ENCODE measurements around the gene ZRANB2.

ZRANB2 gene, protein sequence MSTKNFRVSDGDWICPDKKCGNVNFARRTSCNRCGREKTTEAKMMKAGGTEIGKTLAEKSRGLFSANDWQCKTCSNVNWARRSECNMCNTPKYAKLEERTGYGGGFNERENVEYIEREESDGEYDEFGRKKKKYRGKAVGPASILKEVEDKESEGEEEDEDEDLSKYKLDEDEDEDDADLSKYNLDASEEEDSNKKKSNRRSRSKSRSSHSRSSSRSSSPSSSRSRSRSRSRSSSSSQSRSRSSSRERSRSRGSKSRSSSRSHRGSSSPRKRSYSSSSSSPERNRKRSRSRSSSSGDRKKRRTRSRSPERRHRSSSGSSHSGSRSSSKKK

DNA sequence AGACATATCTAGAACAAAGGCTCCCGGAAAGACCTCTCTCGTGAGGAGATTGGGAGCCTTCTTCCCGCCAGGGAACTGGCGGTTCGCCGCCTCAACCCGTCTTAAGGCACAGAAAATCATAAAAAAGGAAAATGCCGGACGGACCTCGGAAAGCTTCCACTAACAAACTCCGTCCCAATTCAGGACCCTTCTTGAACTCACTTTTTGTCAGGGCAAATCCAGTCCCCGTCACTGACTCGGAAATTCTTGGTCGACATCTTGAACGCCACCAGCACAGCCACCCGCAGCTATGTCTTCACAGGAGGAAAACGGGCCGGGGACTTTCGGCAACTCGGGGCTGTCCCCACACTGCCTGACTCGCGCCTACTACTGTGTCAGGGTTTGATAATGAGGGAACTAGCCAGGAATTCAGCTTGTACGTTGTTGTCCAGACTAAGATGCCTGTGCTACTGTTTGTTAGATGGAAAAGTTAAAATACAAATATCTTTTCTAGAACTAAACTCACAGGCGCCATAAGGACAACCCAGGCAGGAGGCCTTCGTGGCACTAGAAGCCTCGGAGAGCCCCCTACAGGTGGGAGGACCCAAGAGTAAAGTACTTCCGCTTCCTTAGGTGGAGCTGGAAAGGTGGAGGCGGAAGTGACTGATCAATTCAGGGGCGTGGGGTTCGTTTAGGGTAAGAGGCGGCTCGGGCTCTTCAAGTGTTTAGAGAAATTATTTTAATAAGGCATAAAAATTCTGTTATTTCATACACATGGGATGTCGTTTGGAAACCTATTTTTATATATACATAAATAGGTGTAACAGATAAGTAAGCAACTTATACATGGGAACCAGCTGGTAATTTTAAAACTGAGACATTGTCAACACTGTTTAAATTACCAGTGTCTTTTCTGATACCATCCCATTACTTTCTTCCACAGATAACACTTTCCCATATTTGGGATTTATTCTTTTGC lies at the start of gene ZRANB2:
TSS of gene ZRANB2 (minus strand) at position 297 of the 958 bp plus-strand sequence. CDS start at position 257, 40 bp downstream.
- DNase-seq = peak; percentile 96
- in situ Hi-C loops (cut with HindIII; ENCODE audit: low pct_ligation_motif_present, low pct_unique_long_range_greater_than_20kb, low sequenced_read_pairs) = no loop called here

DNA sequence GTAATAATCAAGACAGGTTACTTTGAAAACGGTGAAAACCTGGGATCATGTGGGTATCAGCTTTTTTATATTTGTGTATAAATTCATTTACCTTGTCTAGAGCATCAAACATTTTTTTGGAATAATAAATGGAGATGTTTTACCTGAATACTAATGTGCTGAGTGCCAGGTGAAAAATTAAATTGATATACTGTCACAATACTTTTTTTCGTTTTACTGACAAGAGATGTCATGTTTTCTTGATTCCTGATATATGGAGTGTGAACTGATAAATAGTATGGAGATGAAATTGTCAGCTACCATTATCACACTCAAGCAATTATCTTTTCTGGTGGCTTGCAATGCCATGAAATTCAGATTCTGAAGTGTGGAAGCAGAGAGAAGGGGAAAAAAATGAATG lies 47.2 kb upstream of the ZRANB2 start:
- no peak for DNase-seq
- in situ Hi-C loops (cut with HindIII; ENCODE audit: low pct_ligation_motif_present, low pct_unique_long_range_greater_than_20kb, low sequenced_read_pairs) = no loop called here

DNA sequence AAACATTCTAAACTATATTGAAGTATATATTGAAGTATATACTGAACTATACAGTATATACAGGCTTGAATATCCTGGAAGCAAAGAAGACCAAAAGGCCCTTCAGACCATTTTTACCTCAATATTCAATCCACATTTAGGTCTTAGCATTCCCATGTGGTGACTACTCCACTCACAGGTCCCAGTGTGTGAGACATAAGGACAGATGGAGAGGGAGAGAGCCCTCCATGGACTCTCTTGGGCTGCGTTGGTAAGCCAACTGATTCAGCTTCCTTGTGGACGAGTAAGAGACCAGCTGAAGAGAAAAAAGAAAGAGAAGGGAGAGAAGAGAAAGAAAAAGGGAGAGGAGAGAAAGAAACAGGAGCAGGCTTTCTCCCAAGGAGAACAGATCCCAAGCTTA lies 37.3 kb upstream of the ZRANB2 start:
- in situ Hi-C loops (cut with HindIII; ENCODE audit: low pct_ligation_motif_present, low pct_unique_long_range_greater_than_20kb, low sequenced_read_pairs) = no loop called here
- DNase-seq = no peak

DNA sequence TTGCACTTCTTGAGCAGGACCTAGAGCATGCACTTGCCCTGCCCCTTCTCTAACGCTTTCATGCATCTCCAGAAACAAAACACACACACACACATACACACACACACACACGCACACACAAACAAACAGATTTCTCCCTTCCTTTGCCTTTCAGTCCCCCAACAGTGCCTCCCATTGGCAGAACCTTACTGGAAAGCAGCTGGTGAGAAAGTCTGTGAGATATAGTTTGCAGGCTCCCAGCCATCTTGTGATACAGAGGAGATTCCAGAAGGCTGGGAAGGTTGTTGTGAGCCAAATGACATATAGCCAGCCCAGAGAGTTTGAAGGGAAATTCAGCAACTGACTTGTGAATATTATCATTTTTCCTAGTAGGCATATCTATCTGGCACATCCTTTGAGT lies 35.9 kb upstream of the ZRANB2 start:
- in situ Hi-C loops (cut with HindIII; ENCODE audit: low pct_ligation_motif_present, low pct_unique_long_range_greater_than_20kb, low sequenced_read_pairs) = no loop called here
- DNase-seq = no peak

DNA sequence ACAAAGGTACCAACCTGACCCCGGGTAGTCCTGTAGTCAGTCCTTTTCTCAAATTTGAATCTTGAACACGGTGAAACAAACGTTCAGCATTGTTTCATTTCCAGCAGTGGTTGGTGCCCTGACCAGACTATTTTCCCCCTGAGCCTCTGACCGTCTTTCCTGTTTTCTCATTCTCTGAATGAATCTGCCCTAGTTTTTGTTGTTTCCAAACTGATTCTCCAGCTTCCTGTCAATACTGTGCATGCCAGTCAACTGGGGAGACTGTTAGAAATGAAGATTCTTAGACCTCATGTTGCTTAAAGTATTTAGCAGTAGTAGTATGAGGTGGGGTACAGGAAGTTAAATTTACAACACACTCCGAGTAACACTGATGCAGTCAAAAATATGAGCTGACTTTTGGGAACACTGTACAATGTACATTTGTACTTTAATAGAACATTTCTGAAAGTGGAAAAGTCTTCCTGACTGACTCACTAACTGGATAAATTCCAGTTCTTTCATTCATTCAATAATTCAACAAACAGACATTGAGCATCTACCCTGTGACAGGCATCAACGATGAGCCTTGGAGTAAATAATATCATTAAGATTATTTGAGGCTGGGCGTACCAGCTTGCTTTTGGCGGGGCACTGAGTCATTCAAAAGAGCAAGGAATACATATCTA lies 26.0 kb upstream of the ZRANB2 start:
- DNase-seq = no peak
- in situ Hi-C loops (cut with HindIII; ENCODE audit: low pct_ligation_motif_present, low pct_unique_long_range_greater_than_20kb, low sequenced_read_pairs) = no loop called here

DNA sequence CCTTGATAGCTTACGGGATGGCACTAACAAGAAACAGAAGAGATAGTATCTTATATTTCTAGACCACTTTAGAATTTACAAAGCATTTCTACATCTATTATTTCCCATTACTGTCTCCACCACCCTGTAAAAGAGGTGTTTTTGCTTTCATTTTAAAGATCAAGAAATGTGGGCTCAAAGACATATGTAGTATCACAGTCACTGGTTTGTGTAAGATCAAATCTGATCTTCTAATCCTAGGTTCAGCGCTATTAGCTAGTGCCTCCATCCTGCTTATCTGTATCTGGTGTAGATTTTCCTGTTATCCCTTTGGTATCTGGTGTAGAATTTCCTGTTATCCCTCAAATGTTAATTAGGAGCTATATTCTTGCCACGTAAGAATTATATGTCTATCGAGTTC lies 23.6 kb upstream of the ZRANB2 start:
- in situ Hi-C loops (cut with HindIII; ENCODE audit: low pct_ligation_motif_present, low pct_unique_long_range_greater_than_20kb, low sequenced_read_pairs) = no loop called here

DNA sequence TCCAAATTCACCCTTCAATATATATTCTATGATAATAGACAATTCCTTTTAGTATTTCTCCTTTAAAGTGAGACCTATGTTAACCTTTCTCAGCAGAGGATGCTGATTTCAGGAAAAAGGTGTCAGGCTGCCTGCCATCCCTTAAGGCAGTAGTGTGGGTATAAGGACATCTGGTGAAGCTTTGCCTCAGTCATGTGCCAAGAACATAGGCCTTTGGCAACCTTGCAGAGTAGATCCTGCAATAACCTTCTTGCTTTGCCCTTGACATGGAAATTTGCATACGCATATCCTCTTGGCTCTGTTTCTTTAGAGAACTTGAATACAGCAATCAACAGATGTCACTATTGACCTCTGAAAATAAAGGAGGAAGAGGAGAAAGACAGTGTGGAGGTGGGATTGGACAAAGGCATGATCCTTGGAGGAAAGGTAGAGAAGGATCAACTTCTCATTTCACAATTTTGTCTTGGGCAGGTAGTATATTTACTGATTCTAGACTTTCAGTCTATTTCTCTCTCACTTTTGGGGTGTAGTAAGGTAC lies 21.1 kb upstream of the ZRANB2 start:
- in situ Hi-C loops (cut with HindIII; ENCODE audit: low pct_ligation_motif_present, low pct_unique_long_range_greater_than_20kb, low sequenced_read_pairs) = no loop called here
- no peak for DNase-seq

More for the DNA sequence above, 23.6 kb upstream of the ZRANB2 start:
- no peak for DNase-seq

DNA sequence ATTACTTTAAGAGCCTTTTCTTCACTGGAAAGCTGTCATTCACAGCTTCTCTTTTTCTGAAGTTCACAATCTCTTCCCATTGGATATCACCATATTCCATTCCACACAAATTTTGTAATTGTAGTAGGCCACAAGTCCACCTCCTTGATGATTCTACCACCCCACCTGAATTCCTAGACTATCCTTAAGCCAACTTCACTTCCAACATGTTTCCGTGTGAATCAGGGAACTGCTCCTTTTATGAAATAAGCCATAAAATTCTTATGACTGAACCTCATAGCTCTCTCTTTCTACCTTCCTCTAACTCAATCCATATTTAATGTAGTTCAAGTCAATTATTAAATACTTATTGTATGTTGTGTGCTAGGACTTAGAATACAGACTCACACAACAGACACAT lies 16.6 kb upstream of the ZRANB2 start:
- DNase-seq = no peak
- in situ Hi-C loops (cut with HindIII; ENCODE audit: low pct_ligation_motif_present, low pct_unique_long_range_greater_than_20kb, low sequenced_read_pairs) = no loop called here

DNA sequence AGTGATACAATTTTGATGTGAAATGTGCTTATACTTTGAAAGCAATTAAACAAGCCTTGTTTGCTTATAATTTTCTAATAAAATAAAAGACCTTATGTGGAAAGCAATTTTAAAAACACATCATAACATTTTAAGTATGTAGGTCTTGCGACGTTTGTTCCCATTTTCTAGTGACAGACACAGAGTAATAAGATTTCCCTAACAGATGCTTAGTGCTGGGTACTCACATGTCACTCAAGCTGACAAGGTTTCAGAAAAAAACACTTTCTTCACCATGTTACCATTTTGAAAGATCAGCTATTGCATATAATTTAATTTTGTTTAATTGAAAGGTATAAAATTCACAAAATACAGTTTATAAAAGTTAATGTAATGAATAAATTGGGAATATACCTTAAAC lies 14.1 kb upstream of the ZRANB2 start:
- DNase-seq = no peak
- in situ Hi-C loops (cut with HindIII; ENCODE audit: low pct_ligation_motif_present, low pct_unique_long_range_greater_than_20kb, low sequenced_read_pairs) = no loop called here

DNA sequence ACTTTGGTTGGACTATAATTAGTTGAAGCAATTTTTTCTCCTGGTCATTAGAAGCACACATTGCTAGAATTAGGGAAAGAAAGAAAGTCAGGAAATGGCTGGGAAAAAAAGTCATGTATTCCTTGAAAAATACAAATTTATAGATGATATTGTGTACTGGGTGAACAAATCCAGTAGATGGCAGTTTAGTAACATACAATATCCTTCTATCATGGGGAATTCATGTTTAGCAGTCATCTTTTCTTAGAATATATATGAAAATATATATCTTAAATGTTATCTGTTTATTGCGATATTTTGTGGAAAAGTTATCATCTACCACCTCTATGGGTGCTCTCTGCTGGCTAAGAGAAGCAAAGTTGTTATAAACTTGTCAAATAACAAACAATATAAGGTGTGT lies 13.1 kb upstream of the ZRANB2 start:
- peak; percentile 29 for DNase-seq
- in situ Hi-C loops (cut with HindIII; ENCODE audit: low pct_ligation_motif_present, low pct_unique_long_range_greater_than_20kb, low sequenced_read_pairs) = no loop called here

DNA sequence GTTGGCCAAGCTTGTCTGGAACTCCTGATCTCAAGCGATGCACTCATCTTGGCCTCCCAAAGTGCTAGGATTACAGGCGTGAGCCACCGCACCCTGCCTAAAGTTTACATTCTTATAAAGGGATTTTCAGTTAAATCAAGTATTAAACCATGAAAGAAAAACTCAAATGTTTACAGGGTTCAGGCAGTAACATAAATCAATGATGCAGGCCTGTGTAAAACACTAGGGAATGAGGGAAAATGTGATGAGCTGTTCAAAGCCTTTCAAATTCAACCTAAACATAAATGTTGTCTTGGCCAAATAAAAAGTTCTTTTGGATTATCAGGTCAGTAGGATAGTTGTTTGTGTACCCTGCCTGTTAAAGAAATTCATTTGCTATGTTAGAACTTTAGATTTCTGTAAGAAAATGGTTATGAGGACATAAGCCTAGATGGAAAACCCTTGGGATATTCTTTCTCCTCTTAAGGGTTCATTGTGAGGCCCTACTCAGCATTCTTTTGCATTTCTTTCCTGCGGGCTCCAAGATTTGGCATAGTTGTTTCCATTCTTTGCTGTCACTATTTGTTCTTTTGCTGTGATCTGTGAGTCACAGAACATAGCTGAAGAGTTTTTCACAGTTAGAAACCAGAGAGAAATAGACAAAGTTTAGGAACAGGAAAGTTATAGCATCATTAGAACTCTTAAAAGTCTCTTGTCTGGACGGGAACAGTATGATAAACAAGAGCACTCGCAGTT lies 8.9 kb upstream of the ZRANB2 start:
- in situ Hi-C loops (cut with HindIII; ENCODE audit: low pct_ligation_motif_present, low pct_unique_long_range_greater_than_20kb, low sequenced_read_pairs) = no loop called here
- no peak for DNase-seq

DNA sequence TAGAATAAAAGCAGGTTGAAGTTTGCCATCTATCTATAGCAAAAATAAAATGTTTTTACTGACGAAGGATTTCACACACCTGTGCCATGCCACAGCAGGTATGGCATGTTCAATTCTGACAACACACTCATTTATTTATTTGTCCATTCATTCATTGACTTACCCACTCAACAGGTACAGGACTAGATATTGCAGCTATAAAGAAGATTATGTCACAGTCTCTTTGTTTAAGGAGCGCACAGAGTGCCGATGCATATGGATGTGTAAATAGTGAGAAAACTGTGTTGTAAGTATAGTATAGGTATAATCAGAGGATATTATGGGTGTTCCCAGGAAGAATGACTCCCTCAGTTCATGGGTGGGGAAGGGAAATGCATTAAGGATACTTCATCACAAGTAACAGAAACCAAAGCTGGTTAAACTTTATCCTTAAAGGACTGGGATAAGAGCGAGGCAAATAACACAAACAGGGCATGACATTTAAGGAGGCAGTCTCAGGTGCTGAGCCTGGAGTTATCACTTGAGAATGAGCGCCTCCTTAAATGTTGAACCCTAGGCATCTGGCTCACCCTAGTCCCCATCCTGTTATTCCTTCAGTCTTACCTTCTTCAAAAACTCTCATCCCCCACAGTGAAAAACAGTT lies 7.9 kb upstream of the ZRANB2 start:
- DNase-seq = no peak
- in situ Hi-C loops (cut with HindIII; ENCODE audit: low pct_ligation_motif_present, low pct_unique_long_range_greater_than_20kb, low sequenced_read_pairs) = no loop called here

DNA sequence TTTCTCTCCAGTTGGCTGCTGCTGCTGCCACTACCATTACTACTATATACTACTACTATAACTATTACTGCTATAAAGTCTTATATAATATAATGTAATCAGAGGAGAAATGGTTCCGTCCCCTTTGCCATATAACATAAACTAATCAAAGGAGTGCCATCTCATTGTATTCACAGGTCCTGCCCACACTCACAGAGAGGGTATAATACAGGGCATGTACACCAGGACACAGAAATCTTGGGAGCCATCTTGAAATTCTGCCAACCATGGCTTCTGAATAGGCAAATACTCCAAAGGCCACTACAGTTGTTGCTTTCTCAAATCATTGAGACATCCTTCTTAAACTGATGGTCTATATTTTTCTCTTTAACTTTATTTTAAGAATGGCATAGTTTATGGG lies 6.9 kb upstream of the ZRANB2 start:
- in situ Hi-C loops (cut with HindIII; ENCODE audit: low pct_ligation_motif_present, low pct_unique_long_range_greater_than_20kb, low sequenced_read_pairs) = no loop called here
- DNase-seq = no peak

DNA sequence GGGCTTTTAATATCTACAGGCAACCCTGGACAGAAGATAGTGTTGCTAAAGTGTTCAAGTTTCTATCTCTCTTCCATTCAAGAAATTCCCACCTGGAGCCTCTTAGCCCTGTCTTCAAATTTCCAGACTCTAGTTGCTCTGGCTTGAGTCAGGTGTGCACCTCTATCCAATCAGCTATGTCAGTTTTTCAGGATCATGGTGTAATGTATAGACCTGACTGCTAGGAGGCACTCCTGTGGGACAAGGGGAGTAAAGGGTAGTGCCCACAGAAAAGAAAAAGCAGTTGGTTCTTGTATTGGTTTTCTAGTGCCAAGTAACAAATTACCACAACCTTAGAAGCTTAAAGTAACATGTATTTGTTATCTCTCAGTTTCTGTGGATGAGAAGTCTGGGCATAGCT lies 6.2 kb upstream of the ZRANB2 start:
- in situ Hi-C loops (cut with HindIII; ENCODE audit: low pct_ligation_motif_present, low pct_unique_long_range_greater_than_20kb, low sequenced_read_pairs) = no loop called here
- no peak for DNase-seq

DNA sequence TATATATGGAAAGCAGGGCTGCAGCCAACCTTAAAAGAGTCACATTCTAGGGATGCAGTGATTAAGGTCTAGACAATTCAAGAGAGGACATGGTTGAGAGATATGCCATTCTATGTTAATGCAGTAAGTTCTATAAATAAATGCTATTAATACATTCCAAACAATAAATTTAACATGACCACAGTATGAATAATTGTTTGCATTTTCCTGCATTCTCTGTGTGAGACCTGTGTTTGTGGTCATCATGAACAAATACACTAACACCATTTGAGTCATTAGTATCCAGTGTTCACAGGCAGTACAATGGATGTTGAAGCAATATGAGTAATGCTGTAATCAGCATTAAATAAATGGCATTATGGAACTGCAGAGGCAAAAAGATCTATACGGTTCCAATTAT lies 5.5 kb upstream of the ZRANB2 start:
- no peak for DNase-seq
- in situ Hi-C loops (cut with HindIII; ENCODE audit: low pct_ligation_motif_present, low pct_unique_long_range_greater_than_20kb, low sequenced_read_pairs) = no loop called here

DNA sequence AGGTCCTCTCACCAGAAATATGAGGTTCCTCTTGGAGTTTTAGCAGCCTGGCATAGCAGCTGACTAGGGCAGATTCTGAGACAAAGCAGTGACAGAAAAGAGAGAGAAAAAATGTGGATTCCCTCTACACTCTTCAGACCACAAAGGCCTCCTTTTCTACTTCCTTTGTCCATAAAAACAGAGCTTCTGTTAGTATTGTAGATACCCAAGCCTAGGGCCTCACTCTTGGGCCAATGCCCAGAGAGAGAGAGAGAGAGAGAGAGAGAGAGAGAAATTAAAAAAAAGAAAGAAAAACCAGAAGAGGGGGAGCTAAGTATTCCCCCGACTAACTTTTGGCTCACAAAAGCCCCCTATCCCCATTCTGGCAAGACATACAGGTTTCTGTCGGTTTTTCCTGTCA lies 2.4 kb upstream of the ZRANB2 start:
- no peak for DNase-seq
- in situ Hi-C loops (cut with HindIII; ENCODE audit: low pct_ligation_motif_present, low pct_unique_long_range_greater_than_20kb, low sequenced_read_pairs) = no loop called here

DNA sequence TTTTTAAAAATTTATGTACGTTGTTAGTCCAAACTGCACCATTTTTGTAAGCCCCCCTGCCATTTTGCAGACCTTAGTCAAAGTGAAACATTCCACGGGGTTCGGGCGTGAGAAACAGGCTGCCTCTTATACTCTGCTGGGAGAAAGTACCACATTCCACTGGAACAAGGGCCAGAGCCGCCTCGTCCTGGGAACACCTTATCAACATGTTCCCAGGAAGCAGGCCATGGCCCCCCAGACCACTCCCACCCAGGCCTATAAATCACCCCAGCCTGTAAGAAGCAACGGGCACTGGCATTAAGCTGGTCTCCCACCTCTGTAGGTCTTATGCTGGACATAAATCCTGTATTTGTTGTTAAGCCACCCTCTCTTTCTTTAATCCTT lies 854 bp upstream of the ZRANB2 start:
- DNase-seq = peak; percentile 20
- in situ Hi-C loops (cut with HindIII; ENCODE audit: low pct_ligation_motif_present, low pct_unique_long_range_greater_than_20kb, low sequenced_read_pairs) = no loop called here

DNA sequence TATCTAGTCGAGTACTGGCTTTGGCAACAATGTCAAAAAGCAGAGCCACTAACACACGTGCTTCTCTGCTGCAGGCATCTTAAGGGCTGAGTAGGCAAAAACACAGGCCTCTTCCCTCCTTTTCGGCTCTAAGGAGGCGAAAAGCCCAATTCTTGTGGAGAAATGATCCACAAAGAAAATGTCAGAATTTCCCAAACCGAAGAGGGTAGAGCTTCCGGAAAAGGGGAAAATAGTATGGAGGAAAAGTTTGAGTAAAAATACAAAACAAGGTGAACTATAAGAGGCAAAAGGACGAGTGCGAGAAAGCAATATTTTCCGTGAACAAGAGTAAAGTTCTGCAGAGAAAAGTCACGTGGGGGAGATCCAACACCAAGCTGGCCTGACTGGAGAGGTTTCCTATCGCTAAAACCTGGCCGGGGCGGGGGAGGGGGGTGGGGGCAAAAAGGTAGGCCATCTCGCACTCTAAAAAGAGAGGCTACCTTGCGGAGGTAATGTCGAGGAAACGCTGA lies 551 bp downstream of the ZRANB2 start:
- DNase-seq = peak; percentile 5
- in situ Hi-C loops (cut with HindIII; ENCODE audit: low pct_ligation_motif_present, low pct_unique_long_range_greater_than_20kb, low sequenced_read_pairs) = no loop called here
